ENCODE results near the gene GSE1.

Gene GSE1

DNA sequence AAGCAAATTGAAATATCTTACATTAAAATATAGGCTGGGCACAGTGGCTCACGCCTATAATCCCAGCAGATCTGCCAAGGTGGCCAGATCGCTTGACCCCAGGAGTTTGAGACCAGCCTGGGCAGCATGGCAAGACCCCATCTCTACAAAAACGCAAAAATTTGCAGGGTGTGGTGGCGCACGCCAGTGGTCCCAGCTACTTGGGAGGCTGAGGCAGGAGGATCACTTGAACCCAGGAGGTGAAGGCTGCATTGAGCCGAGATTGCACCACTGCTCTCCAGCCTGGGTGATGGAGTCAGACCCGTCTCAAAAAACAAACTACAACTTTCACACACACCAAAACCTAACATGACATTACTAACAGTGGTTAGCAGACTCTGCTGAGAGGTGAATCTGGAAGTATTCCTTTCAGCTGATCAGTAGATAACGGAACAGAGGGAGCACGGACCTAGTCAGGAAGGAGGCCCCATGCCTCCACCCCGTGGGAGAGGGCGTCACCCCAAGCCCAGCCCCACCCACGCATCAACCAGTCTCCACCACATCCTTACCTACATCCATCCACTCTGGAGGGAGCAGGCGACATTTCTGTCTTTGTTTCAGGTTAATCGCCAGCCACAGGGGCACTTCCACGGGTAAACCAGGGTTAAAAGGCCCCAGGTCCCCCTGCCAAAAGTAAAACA is 73.9 kb downstream of the GSE1 start:
- DNase-seq: no peak

DNA sequence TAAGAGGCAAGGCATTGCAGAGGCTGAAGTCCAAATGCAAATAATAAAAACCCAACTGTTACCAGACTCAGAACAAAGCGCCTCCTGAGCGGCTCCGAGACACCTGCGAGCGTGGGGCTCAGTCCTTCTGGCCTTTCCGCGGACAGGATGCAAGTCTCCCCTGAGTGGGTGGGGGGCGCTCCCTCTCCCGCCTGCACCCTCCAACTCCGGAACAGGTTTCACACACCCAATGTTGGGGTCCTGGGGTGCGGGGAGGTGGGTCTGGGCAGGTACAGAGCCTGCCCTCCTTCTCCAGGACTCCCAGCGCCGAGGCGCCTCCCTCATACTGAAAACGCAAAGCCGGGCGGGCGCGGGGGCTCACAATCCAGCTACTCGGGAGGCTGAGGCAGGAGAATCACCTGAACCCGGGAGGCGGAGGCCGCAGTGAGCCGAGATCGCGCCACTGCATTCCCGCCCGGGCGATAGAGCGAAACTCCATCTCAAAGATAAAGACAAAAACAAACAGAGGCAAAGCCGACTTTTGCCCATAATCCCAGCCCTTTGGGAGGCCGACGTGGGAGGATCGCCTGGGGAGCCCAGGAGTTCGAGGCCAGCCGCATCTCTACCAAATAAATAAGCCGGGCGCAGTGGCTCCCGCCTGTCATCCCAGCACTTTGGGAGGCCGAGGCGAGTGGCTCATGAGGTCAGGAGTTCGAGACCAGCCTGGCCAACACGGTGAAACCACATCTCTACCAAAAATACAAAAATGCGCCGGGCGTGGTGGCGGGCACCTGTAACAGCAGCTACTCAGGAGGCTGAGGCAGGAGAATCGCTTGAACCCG is 74.7 kb downstream of the GSE1 start:
- no peak for DNase-seq

GRCh38 chr16:85688586-85689284 is 75.6 kb downstream of the GSE1 start, which contains the start of gene GINS2:
Gene GINS2, minus strand, starts transcription at chr16:85688954. Its CDS starts 56 bp downstream, at chr16:85688898.
- DNase-seq: peak; percentile 94

DNA sequence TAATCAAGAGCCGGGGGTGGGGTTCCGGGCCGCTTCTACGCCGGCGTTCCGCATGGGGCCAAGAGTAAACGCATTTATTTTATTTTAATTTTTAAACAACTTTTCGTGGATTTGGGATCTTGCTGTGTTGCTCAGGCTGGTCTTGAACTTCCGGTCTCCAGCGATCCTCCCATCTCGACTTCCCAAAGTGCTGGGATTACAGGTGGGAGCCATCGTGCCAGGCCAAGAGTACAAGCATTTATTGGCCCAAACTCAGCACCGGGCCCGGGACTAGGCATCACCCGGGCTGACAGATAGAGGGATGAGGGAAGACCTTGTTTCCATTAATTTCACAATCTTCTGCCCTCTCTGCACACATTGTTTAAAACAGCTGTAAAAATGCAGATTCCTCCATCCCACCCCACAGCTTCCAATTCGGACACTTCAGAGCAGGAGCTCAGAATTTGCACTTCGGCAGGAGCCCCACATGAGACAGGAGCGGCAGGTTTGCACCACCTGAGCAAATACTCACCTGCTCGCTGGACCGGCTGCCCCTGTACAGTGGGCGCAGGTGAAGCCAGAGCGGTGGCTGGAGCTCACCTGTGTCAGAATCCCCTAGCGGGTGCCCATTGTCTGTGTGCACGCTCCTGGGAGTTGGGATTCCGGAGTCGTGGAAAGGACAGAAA is 76.3 kb downstream of the GSE1 start:
- no peak for DNase-seq

- no peak for DNase-seq
Measured at GRCh38 chr16:85689950-85690320, 76.8 kb downstream of the GSE1 start.

GRCh38 chr16:85690469-85691064 is 77.4 kb downstream of the GSE1 start:
- no peak for DNase-seq

DNA sequence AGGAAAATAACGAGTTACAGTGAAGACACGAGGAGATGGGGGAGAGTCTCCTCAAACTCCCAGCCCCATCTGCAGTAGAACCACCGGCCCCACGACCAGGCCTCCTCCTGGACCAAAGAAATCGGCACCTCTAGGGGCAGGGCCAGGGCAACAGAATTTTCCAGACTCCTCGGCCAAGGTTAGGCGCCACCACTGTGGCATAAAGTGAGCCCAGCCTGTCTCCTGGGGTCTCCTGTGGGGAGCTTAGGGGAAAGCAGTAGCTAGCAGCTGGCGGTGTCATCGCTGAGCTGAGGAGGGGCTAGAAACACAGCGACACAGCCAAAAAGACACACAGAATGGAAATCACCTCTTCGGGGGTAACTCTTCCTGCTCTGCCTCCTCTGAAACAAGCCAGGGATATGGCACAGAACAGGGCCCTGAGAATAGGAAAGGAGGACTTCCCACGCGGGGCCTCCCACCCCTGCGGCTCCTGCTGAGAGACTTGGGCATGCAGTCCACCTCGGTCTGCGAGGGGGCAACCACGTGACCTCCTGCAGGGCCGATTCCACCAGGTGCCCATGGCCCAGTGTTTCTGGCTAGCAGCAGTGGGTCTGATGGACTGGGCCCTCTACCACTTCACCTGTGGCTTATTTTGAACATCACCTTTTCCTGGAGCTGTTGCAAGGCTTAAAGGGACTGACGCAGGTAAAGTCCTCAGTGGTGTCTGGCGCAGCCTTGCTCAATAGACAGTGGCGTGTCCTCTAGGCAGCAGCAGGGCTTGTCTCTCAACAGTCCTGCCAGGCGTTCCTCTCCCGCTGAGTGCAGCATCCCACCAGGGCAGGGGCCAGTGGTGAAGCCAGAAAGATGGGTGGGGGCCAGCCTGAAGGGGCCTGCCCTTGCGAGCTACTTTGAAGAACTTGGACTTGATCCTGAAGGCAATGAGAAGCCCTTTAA is 82.3 kb downstream of the GSE1 start:
- no peak for DNase-seq

- no peak for DNase-seq
Measured at GRCh38 chr16:85696781-85697180, 83.7 kb downstream of the GSE1 start.

GRCh38 chr16:85697431-85697830 is 84.3 kb downstream of the GSE1 start:
- no peak for DNase-seq

DNA sequence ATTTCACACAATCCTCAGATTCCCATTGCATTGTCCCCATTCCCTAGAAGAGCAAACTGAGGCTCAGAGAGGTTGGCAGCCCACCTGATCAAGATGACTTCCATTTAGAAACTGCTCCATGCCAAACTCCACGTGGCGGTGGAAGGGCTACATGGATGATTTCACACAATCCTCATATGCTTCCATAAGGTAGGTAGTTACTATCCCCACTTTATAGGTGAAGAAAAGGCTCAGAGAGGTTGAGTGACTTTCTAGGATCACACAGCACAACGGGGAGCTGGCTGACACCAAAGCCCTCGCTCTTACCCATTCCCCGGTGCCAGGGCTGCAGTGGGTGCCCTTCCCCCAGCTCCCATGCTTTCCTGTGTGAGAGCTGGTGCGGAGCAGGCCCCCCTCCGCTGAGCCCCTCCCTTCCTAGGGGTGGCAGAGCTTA is 85.4 kb downstream of the GSE1 start:
- no peak for DNase-seq

DNA sequence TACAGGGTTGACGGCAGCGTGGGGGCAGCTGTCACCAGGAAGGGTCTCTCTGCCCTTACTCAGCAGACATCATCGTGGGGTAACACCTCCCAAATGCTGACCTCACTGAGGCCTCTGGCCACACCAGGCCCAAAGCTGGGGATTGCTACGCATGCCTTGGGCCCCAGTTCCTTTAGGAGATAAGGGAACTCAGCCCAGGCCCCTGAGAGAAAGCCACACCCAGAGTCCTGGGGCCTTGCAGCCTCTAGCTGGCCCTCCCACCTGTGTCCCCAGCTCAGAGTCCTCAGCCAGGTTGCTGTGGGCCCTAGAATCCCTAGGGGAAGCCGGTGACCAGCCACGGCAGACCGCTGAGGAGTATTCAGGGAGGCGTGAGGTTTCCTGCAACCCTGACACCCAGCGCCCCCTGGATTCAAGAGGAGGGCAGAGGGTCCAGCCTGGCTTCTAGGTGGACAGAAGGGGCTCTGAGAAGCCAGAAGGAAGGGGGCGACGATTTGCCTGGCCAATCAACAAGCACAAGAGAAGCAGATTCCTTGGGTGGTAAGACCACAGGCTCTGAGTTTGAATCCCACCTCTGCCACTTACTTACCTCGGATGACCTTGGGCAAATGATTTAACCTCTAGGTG is 85.9 kb downstream of the GSE1 start:
- DNase-seq: no peak

DNA sequence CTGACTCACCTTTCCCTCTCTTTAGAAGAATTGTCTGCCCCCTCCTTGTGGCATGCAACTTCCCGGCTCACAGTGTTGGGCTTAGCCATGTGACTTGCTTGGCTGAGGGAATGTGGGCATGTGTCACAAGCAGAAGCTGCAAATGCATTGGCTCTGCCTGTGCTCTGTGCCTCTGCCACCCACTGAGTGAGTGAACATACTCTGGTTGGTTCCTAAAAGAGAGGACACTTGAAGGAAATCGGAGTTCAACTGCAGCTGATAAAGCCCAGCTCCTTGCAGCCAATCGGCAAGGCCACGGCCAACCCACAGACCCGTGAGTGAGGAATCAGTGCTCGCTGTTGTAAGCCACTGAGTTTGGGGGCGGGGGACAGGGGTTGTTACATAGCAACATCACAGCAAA is 86.5 kb downstream of the GSE1 start:
- DNase-seq: no peak

GRCh38 chr16:85704011-85704410 is 90.9 kb downstream of the GSE1 start:
- DNase-seq: no peak

- DNase-seq: no peak
Measured at GRCh38 chr16:85704900-85705846, 92.1 kb downstream of the GSE1 start.

DNA sequence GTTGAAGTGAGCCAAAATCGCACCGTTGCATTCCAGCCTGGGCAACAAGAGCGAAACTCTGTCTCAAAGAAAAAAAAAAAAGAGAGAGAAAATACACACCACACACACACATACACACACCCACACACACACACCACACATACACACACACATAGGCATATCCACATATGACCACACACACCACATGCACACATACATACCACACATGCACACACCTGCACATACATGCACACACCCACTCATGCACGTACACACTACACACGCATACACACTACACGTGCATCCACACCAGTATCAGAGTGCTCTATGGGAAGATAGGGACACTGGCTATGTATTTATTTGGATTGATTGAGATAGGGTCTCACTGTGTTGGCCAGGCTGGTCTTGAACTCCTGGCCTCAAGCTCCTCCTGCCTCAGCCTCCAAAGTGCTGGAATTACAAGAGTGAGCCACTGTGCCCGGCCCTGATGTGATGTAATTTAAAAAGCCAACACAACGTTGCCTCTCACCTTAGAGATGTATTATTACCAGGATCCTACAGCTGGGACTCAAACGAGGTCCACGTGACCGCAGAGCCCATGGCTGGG is 93.4 kb downstream of the GSE1 start:
- DNase-seq: no peak

DNA sequence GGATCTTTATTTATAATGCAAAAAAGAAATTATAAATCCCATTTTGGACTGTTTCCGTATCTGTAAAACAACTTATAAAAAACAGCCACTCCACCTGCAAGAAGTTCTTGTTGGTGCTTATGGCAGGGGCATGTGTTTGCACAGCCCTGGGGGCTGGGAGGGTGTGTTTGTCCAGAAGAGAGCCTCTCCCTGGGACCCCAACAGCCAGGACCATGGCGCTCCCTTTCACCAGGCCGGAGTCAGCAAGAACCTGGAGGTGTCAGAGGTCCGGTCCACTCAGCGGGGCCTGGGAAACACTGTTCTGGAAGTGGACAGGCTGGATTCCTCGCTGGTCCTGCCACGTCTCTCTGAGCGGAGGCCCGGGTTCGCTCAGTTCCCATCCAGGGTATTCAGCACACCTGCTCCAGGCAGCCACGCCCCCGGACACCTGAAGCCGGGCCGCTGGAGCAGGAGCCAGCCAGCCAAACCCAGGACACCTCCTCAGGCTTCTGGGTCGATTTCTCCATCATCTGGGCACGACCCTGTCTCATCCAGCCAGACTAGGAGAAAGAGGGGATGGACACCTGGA is 94.5 kb downstream of the GSE1 start:
- DNase-seq: no peak

DNA sequence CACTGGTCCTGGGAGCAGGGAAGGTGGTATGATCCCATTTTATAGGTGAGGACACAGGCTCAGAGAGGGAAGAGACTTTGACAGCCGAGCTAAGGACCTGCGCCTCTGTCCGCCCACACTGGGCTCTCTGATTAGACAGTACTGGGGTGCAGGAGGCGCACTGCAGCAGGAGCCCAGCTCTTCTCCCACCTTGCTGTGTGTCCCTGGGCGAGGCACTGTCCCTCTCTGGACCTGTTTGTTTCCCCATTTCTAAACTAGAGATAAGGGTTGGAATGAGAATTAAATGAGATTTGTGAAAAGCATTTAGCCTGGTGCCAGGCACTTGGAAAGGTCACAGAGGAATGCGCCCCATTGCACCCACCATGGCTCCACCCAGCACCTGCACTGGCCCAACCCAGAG is 95.2 kb downstream of the GSE1 start:
- DNase-seq: no peak

DNA sequence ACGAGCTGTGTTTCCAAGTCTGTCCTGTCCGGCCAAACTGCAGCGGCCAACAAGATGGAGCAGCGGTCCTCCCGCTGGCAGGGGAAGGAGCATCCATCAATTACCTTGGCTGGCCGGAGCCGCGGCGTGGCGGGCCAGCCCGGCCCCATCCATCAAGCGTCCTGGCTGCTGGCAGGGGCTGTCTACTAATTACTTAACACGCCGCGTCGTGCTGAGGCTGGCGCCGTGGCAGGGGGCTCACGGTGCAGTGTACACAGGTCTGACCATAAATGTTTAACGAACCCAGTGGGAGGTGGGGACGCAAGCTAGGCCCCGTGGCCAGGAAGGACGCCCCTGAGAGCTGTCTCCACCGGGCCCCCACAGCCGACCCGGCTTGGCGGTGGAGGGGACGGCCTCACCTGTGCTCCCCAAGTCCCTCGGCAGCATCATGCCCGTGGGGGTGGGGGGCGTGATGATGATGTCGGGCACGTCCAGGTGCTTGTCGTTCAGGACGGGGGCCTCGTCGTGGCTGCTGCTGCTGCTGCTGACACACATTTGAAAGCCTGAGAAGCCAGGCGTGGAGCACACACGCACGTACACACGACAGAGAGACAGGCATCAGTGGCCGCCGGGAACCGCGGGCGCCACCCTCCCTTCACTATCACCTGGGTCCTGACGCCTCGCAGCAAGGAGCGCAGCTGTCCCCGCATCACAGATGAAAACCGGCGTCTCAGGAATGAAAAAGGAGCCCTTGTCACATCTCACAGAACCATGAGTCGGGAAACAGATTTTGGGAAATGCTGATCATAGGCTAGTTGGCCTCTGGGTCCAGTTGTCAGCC is 96.9 kb downstream of the GSE1 start:
- DNase-seq: no peak
